GM18861 (cell line): Measurements from ENCODE around the gene POLE.
"Not testable (repeated sequence)": the region's sequence is repeated elsewhere in the genome, so short reads cannot be mapped to it uniquely, and the experiment has no call there.

Source experiments
- ATAC-seq: cut with Tn5 transposase; IDR thresholded peaks from one replicate; pipeline ENCODE4 v1.9.1; 2021; ENCODE audit not compliant: unreplicated experiment

POLE gene

GRCh38 chr12:132600048-132601032, 86.8 kb downstream of the POLE start:
- no peak for ATAC-seq

- ATAC-seq, result not testable (repeated sequence)
Measured at GRCh38 chr12:132599502-132599901, 87.6 kb downstream of the POLE start.

GRCh38 chr12:132597333-132598316, 89.5 kb downstream of the POLE start:
- ATAC-seq, result no peak

- no peak for ATAC-seq
Measured at GRCh38 chr12:132596016-132596415, 91.1 kb downstream of the POLE start.

GRCh38 chr12:132595183-132595582, 92.0 kb downstream of the POLE start:
- ATAC-seq, result no peak

- peak; percentile 72 for ATAC-seq
Measured at GRCh38 chr12:132593938-132594358, 93.2 kb downstream of the POLE start.

- no peak for ATAC-seq
Measured at GRCh38 chr12:132593521-132593920, 93.6 kb downstream of the POLE start.

GRCh38 chr12:132593071-132593470, 94.1 kb downstream of the POLE start:
- ATAC-seq, result no peak

- ATAC-seq, result no peak
Measured at GRCh38 chr12:132592282-132592970, 94.7 kb downstream of the POLE start.

GRCh38 chr12:132591107-132591935, 95.8 kb downstream of the POLE start:
- ATAC-seq, result no peak

GRCh38 chr12:132588821-132589669, 98.1 kb downstream of the POLE start:
- no peak for ATAC-seq

- no peak for ATAC-seq
Measured at GRCh38 chr12:132588319-132588718, 98.8 kb downstream of the POLE start.

- ATAC-seq, result no peak
Measured at GRCh38 chr12:132587781-132588180, 99.4 kb downstream of the POLE start.

- ATAC-seq, result no peak
Measured at GRCh38 chr12:132586929-132587328, 100.2 kb downstream of the POLE start.

- no peak for ATAC-seq
Measured at GRCh38 chr12:132585177-132585576, 102.0 kb downstream of the POLE start.

GRCh38 chr12:132584429-132584828, 102.7 kb downstream of the POLE start:
- ATAC-seq, result no peak

GRCh38 chr12:132583736-132584135, 103.4 kb downstream of the POLE start:
- ATAC-seq, result no peak

- no peak for ATAC-seq
Measured at GRCh38 chr12:132583411-132583710, 103.8 kb downstream of the POLE start.
